UCSD-AML1 (cell line): Measurements from ENCODE around the gene ATG4C.

ENCODE experiments used
- DNase-seq: peaks from one replicate; lab custom pipeline; 2025; ENCODE audit not compliant: unreplicated experiment; lab: John Stamatoyannopoulos, UW

The ATG4C gene

DNA sequence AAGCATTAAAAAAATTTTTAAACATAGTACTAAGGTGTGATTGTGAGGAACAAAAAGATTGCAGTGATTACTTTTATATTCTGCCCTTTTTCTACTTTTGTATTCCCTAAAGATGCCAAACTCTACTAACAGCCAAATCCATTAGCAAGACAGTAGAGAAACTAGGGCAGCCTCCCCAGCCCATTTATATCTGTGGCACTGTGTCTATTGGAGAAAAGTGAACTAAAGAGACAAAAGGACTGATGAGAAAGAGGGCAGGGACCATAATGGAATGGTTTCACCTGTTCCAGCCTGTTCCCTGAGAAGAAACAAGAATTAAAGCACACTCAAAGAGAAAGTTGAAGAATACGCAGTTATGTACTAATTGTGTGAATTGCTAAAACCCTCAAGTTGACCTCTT lies 56.6 kb downstream of the ATG4C start:
- DNase-seq = no peak

DNA sequence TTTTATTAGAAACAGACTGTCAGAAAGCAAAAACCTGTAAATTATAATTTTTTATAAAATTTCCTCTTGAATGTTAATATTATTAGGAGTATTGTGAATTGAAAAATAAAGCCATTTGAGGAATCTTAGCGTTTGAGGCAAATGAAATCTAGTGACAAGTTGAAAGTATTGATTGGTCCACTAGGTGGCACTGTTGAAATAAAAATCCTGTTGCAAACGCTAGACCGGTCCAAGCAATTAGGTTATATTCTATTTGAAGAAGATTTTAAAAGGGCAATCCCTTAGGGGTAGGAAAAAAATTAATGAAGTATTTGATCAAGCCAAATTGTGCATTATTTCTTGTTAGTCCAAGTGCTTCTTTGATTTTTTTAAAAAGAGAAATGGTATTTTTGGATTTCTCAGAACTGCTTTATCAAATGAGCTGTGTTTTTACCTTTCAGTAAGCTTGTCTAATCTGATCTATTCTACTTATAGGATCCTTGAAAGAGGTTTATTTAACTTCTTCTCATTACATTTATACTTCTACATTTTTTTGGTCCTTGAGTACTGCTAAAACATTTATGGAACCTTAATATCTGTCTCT lies 57.7 kb downstream of the ATG4C start:
- no peak for DNase-seq

DNA sequence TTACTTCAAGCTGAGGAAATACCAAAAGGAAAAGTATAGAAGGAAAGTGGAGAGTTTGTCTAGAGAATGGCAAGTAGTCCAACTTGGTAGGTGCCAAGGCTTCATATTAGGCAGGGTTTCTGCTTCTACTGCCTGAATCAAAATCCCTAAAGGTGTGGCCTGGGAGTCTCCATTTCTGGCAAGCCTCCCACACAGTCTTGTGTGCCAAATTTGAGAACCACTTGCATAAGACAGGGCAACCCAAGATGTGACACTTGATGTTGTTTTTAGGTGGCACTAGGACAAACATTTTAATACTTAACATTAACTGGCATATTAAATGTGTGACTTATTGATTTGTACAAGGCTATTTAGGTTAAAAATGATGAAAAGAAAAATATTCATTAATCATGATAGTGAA lies 60.1 kb downstream of the ATG4C start:
- DNase-seq = no peak

DNA sequence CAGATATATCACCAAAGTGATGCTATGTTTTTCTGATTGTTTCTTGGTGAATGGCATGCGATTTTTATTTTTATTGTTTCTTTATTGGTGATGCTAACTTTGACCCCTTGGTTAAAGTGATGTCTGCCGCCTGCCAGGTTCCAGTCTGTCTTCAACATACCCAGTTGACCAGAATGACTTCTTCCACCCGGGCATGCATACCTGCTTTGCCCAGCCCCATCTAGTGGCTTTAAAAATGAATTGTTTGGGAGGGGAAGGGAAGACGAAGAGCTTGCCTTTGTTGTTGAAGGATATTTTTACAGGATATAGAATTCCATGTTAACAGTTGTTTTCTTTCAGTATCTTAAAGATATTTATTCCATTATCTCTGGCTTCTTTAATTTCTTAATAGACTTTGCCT lies 65.1 kb downstream of the ATG4C start:
- DNase-seq = no peak

DNA sequence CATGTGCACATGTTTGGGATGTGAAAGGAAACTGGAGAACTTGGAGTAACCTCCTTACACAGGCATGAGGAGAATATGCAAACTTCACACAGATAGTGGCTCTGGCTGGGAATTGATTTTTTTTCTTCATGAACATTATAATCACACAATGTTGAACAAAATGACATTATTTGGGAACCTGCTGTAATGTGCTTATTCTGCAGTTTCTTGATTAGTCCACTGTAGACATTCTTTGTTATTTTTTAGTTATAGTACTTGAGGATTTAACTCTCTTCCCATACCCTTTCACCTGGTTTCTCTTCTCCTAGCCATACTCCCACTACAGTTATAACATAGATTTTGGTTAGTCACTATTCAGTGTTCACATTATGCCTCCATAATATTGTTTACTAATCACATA lies 68.3 kb downstream of the ATG4C start:
- DNase-seq = no peak

DNA sequence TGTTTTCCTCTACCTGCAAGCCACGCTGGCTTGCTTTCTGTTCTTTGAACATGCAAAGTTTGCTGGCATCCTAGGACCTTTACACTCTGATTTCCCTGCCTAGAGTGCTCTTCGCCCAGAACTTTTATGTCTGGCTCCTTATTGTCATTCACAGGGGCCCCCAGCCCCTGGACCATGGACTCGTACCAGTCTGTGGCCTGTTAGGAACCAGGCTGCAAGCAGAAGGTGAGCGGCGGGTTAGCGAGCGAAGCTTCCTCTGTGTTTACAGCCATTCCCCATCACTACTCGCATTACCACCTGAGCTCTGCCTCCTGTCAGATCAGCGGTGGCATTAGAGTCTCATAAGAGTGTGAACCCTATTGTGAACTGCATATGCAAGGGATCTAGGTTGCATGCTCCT lies 73.0 kb downstream of the ATG4C start:
- DNase-seq = no peak

DNA sequence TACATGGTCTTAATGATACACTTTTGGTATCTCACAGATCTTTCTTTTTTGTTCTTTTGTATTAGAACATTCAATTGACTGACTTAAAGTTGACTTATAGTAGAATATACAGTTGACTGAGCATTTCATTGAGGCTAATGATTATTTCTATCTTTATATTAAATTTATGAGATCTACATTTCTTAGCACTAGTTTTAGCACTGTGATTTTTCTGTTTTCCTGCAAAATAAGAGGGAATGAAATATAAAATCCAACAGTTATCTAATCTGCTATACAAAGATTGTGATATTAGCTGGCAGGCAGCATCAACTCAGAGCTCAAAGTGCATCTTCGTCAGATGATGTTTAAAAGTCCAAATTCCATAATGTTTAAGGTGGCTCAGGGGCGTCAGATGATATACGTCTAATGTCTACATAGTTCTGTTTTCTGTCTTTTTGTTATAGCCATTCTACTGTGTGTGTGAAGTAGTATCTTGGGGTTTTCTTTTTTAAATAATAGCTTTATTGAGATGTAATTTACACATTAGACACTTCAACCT lies 85.4 kb downstream of the ATG4C start:
- DNase-seq = no peak

DNA sequence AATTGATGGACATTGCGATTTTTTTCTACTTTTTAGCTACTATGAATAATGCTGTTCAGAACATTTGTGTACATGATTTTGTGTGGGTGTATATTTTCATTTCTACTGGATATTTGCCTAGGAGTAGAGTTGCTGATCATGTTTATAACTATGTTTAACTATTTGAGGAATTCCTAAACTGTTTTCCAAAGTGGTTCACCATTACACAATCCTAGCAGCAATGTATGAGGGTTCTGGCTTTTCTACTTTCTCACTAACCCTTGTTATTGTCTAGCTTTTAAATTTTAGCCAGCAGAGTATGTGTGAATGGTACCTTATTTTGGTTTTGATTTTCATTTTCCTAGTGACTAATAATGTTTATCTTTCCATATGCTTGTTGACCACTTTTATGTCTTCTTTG lies 86.2 kb downstream of the ATG4C start:
- no peak for DNase-seq

DNA sequence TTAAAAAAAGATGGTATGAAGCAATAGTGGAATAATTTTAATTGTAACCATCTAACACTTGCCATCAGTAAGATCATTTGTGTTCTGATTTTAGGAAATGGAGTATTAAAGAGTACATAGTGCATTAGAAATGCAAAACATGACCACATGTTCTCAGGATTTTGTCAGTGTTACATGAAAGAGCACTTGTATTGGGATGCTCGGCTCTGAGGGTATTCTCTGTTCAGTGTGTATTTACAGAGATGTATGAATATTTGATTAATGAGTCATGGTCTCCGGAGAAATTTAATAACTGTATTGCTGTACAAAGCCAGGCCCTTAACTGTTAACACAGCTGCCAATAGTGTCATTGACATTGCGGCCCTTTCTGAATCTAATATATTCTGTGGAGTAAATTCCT lies 91.7 kb downstream of the ATG4C start:
- no peak for DNase-seq

DNA sequence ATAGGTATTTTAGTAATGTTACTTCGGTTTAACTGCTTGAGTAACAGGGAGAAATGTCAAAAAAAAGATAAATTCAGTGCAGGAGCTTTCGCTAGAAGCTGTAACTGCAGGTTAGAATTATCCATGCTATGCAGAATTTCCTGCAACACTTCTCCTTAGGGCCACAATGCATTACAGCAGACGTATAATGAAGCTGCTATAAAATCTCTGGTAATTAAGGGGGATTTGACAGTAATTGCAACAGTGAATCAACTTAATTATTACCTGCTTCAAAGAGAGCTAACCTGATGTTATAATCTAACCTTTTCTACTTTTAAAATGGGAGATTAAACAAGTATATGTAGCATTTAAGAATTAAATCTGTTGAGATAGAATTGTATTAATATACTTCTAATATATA lies 92.6 kb downstream of the ATG4C start:
- DNase-seq = no peak

DNA sequence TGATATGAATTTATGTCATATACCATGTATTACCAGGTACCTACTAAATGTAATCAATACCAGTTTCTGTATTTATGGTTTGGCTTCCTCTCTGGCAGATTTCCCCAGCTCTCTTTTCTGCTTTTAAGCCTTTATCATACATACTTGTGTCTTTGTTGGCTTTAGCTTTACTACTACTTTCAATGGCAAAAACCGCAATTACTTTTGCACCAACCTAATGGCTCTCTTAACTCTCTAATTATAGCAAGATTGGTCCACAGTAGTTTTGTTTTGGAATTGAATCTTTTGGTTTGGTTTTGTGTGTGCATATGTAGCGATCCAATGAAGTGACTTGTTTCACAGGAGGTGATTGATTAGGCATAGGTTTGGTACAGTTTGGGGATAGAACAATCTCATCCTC lies 93.6 kb downstream of the ATG4C start:
- DNase-seq = no peak

DNA sequence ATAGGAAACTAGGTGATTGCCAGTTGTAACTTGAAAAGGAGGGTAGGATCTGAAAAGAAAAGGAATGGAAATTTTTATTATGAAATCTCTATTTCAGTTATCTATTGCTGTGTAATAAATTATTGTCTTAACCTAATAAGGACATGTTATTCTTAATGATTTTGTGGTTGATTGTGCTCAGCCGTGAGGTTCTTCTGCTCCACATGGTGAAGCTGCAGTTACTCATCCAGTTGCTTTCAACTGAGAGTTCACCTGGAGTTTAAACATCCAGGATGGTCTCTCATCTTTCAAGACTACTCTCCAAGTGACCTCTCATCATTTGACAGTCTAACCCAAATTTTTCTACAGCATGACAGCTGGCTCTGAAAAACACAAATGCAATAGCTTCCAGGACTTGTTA lies 96.0 kb downstream of the ATG4C start:
- no peak for DNase-seq

DNA sequence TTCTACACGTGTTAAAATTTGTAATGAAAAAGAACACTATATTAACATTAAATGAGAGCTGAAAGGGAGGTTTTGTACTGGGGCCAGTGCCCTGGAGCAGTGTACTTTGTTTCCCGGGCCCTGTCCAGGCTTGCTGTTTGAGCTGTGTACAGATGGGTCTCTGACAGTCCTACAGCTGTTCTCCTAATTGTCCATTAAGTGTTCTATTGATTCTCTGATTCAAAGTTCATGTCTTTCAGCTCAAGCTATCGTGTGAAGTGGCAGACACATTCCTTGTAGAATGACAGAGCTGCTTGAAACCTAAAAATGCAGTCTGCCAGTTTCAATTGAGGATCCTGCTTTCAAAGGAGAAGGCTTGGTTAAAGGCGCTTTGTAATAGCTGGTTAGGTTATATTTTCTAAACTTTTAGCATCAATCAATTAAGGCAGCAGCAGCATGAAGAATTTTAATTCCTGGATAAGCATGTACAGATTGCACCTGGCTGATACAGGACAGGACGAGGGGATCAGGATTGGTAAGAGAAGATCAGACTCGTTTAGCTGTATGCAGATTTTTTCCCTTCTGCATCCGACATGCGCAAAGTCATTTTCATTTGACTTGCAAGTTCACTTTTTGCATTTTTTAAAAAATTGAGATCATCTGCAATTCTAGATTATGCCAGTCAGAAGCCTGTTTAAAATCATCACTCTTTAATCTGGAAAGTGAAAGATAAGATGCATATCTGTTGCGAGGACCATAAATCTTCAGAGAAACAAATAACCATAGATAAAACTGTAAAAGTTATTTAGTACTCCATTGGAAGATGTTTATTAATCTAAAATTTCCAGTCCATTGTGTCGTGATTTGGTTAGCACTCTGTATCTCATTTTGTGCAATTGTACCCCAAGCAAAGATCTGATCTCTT lies 98.5 kb downstream of the ATG4C start:
- no peak for DNase-seq

DNA sequence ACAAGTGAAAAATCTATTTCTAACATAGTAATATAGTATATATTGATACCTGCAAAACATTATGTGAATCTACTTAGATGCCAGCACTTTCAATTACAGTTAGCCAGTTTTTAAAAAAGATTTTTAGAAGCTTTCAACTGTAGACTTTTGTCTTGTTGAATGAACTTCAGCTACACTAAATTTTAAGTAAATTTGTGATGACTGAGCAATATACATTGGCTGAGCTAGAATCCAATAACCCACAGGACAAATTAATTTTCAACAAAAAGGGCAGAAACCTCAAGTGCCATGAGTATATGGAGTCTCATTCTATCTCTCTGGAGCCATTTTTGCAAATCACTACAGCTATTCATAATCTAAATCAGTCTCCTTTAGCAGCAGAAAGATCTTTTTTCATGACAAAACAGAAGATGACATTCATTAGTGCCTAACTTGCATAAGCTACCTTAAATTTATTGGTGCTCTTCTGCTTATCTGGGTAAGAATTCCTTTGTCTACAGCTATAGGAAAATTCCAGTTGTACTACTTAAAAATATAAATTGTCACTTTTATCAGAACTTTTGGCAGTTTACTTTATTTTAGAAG lies 100.3 kb downstream of the ATG4C start:
- DNase-seq = no peak

DNA sequence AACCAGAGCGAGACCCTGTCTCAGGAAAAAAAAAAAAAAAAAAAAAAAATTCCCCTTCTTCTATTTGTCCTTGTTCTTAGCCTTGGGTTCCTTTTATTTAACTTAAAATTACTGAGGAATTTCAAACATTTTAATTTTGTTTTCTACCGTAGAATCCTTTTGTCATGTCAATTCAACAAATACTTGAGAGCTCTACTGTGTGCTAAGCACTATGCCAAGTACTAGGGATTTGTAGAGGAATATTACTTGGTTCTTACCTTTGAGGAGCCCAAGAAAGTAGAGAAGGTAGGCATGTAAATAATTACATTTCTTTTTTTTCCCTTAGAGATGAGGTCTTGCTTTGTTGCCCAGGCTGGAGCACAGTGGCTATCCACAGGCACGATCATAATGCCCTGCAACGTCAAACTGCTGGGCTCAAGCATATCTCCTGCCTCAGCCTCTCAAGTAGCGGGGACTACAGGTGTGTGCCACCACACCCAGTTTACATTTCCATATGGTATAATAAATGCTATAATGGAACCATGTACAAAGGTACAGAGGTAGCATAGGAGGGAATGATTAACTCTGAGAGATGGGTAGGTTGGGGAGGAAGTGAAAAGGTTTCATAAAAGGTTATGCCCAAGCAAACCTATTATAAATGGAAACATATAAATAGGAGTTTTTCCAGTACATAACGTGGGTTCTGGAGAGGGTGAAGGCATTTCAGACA lies 104.0 kb downstream of the ATG4C start:
- no peak for DNase-seq

DNA sequence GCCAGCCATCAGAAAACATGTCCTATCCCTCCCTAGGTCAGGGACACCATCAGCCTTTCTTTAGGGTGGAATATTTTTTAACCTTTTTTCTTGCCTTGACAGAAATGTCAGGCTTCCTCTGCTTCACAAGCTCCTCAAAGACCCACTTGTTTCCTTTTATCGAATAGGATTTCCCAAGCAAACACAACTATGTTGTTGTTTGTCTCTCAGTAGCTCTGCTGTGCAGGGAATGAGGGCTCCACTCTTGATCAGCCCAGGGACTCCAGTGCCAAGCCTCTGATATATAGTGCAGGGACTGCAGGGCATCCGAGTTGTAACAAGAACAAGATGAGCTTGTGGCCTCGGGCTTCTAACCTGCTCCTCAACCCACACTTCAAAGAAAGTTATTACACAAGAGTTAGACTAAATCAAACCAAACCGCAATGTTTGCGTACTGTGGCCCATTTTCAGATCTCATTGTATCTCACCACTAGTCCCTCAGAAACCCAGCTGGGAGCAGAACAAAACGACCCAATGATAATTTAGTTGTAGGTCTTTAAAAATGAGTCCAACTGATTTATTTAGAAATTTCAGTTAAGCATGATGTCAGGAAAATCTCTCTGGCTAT lies 108.1 kb downstream of the ATG4C start:
- DNase-seq = no peak

DNA sequence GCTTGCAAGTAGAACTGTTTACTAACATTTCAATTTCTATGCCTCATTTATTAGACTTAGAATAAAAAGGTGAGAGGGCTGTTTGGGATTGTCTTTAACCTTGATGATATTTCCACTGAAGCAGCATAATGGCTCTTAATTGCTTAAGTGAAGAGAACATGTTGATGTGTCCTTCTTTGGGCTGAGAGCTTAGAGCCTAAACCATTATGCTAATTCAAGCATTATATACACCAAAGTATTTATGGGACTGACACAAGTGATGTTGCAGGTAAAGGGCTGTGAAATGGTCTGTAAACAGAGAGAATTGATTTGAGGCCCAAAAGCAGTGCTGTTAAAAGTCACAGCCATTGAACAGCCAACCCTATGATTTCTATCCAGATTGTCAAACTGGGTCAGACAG lies 113.9 kb downstream of the ATG4C start:
- DNase-seq = no peak

DNA sequence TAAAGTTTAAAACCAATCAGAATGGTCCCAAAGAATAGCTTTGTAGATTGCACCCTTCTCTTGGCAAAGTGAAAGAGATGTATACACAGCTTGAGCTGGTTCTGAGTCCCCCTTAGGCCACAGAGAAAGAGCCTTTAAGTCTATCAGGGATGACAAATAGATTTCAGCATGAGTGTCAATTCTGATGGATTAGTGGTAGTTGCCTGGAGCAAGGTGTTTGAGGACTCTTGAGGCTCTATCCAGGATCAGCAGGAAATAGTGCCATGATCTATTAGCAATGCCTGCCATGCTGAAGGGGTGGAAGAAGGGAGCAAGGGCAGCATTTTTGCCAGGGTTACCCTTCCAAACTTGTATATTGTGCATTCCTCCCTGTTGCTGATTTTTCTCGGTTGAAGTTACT lies 116.6 kb downstream of the ATG4C start:
- DNase-seq = no peak

DNA sequence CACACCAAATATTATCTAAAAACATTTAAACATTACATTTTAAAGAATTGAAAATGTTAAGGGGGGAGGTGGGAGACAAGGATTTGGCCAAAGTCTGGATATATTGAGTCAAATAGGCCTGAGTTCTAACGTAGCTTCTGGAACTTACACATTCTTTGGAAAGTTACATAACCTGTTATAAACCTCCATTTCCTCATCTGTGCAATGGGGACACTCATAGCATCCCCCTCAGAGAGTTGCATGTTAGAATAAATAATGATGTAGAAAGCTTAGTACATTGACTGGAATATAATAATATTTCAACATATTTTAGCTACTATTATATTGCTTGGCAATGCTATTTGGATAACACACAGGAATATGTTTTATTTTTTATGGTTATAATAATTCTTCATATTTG lies 117.7 kb downstream of the ATG4C start:
- no peak for DNase-seq

DNA sequence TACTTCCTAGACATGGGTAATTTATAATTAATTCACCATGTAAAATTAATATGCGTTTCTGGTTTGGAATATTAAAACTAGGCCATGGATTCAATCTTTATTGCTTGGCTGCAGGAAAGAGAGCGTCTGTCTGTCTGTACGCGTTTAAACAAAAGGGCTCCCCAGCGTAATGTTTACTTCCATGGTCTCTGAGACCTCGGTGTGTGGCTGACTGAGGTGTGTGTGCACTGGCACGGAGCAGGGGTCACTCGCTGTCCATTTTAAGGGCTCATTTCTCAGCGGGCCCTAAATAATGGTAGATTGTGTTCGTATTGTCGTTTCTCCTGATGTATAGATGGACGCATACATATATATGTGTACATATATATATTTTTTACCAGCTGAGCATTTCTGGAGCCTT lies 119.6 kb downstream of the ATG4C start:
- DNase-seq = no peak
